Measurements from ENCODE around the gene FSD2.

The FSD2 gene

GRCh38 chr15:82805994-82806406 lies at the start of gene FSD2:
FSD2 (minus strand) TSS chr15:82806069; CDS start chr15:82787390, 18,679 bp downstream.
- no peak for DNase-seq (ENCODE audit: low read depth)

GRCh38 chr15:82854554-82854953 lies 48.7 kb upstream of the FSD2 start:
- DNase-seq (ENCODE audit: low read depth), result no peak

- DNase-seq (ENCODE audit: low read depth), result no peak
These were observed 47.2 kb upstream of the FSD2 start for GRCh38 chr15:82852941-82853561.

GRCh38 chr15:82851981-82852511 lies 46.2 kb upstream of the FSD2 start:
- DNase-seq (ENCODE audit: low read depth), result no peak

GRCh38 chr15:82851306-82851850 lies 45.5 kb upstream of the FSD2 start:
- no peak for DNase-seq (ENCODE audit: low read depth)

GRCh38 chr15:82850731-82851130 lies 44.9 kb upstream of the FSD2 start:
- DNase-seq (ENCODE audit: low read depth), result no peak

- DNase-seq (ENCODE audit: low read depth), result peak; percentile 3
These were observed 44.0 kb upstream of the FSD2 start for GRCh38 chr15:82849556-82850512.

GRCh38 chr15:82848241-82848993 lies 42.5 kb upstream of the FSD2 start:
- DNase-seq (ENCODE audit: low read depth), result no peak

- no peak for DNase-seq (ENCODE audit: low read depth)
These were observed 41.8 kb upstream of the FSD2 start for GRCh38 chr15:82847703-82848102.

- no peak for DNase-seq (ENCODE audit: low read depth)
These were observed 40.8 kb upstream of the FSD2 start for GRCh38 chr15:82846621-82847020.

- no peak for DNase-seq (ENCODE audit: low read depth)
These were observed 39.8 kb upstream of the FSD2 start for GRCh38 chr15:82845686-82846085.

GRCh38 chr15:82843566-82843965 lies 37.7 kb upstream of the FSD2 start:
- no peak for DNase-seq (ENCODE audit: low read depth)

- DNase-seq (ENCODE audit: low read depth), result no peak
These were observed 34.3 kb upstream of the FSD2 start for GRCh38 chr15:82840166-82840565.

- no peak for DNase-seq (ENCODE audit: low read depth)
These were observed 33.3 kb upstream of the FSD2 start for GRCh38 chr15:82839136-82839535.

- DNase-seq (ENCODE audit: low read depth), result no peak
These were observed 32.3 kb upstream of the FSD2 start for GRCh38 chr15:82838096-82838735.

- no peak for DNase-seq (ENCODE audit: low read depth)
These were observed 29.6 kb upstream of the FSD2 start for GRCh38 chr15:82835391-82835917.

GRCh38 chr15:82833362-82833682 lies 27.5 kb upstream of the FSD2 start:
- DNase-seq (ENCODE audit: low read depth), result no peak

- peak; percentile 13 for DNase-seq (ENCODE audit: low read depth)
These were observed 26.9 kb upstream of the FSD2 start for GRCh38 chr15:82832601-82833361.

GRCh38 chr15:82831894-82832600 lies 26.2 kb upstream of the FSD2 start:
- no peak for DNase-seq (ENCODE audit: low read depth)
